HG03565 (cell line): ENCODE measurements around the gene SIGLEC9.

ENCODE experiments used
- ATAC-seq: cut with Tn5 transposase; IDR thresholded peaks from one replicate; pipeline ENCODE4 v1.9.1; 2021; ENCODE audit warnings: mild to moderate bottlenecking, moderate library complexity; ENCODE audit not compliant: unreplicated experiment

The SIGLEC9 gene

DNA sequence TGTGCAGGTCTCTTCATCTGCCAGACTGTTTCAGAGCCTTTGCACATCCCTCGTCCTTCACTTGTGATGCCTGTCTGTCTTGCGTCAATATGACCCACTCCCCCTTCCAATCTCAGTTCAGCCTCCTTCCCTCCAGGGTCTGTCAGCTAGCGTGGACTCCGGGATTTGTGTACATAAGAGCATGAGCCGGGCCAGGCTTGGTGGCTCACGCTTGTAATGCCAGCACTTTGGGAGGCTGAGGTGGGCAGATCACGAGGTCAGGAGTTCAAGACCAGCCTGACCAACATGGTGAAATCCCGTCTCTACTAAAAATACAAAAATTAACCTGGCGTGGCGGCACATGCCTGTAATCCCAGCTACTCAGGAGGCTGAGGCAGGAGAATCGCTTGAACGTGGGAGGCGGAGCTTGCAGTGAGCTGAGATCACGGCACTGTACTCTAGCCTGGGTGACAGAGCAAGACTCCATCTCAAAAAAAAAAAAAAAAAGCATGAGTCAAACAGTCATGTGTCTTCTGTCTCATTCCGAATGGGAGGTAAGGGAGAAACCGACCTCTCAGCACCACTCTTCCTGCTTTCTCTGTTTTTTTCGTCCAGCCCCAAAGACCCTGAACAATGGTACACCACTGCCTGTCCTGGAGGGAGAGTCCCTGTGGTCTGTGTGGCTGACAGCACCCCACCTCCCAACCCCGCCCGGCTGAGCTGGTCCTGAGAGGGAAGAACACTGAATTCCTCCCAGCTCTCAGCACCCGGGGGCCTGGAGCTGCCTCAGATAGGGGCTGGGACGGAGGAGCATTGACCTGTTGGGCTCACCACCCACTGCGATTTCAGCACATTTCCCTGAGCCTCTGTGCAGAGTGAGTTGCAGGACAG is 2.4 kb upstream of the SIGLEC9 start:
- ATAC-seq = no peak

DNA sequence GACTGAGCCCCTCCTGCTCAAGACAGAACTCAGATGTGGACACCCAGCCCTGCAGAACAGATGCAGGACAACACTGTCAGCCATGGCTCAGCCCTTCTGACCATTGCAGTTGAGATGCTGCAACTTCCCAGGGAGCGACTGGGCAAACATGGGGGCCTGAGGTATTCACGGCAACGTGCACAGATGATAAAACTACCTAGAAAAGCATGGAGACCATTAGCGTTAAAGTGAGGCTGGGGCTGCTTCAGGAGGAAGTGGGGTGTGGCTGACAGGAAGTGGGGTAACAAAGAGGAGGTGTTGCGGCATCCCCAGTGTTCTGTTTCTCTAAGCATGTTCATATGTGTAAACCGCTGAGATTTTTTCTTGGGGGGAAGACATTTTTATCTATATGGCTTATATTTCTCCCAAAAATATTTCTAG is 1.3 kb upstream of the SIGLEC9 start:
- ATAC-seq = no peak

DNA sequence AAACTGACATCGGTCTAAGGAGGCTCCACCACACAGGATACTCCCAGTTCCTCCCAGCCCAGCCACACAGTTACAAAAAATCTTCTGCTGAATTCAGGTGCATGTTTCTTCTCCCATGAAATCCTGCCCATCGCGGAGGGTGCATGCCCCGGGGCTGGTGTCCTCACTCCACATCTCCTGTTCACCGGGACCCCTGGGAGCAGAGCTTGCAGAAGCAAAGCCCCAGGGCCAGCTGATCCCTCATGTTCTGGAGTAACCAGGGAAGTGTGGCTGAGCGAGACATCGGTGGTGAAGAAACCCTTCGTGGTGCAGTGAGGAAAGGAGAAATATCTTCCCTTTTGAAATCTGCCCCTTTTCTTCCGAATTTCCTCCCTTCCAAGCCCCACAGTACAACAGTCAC is 904 bp upstream of the SIGLEC9 start:
- ATAC-seq = no peak

DNA sequence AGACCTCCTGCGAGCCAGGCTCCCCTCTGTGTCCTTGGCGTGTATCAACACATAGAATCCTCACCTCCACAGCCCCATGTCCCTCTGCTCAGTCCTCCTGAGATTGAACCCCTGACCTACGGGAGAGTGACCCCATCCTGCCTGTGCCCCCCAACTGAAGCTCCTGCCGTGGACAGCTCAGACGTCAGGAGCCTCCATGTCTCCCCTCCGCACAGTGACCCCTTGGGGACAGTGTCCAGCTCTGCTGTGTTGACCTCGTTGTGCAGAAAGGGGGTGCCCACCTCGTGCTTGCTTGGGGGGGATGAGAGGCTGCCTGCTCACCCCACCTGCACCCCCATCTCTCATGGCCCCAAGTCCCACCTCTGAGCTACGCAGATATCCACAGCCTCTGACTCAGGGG is 490 bp upstream of the SIGLEC9 start:
- ATAC-seq = no peak

DNA sequence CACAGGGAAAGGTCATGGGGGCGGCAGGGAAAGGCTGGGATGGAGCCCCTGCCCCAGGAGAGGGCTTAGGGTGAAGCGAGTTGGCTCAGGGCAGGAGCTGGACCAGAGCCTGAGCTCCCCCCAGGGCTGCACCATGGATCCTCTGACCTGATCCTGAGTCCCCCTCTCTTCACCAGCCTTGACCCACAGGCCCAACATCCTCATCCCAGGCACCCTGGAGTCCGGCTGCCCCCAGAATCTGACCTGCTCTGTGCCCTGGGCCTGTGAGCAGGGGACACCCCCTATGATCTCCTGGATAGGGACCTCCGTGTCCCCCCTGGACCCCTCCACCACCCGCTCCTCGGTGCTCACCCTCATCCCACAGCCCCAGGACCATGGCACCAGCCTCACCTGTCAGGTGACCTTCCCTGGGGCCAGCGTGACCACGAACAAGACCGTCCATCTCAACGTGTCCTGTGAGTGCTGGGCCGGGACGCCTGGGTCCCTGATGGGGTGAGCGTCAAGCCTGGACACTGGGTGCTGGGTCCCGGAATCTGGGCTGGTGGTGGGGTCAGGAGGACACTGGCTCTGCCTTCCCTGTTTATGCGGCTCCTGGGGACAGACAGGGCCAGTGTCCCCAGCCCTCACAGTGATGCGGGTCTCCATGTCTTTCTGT is 842 bp downstream of the SIGLEC9 start:
- ATAC-seq = no peak

DNA sequence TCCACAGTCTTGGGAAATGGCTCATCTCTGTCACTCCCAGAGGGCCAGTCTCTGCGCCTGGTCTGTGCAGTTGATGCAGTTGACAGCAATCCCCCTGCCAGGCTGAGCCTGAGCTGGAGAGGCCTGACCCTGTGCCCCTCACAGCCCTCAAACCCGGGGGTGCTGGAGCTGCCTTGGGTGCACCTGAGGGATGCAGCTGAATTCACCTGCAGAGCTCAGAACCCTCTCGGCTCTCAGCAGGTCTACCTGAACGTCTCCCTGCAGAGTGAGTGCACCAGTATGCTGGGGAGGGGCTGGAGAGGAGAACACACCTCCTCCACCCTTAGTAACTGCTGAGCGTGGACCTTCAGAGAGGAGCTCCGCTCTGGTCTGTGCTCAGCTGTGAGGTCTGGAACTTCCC is 2.3 kb downstream of the SIGLEC9 start:
- ATAC-seq = no peak

DNA sequence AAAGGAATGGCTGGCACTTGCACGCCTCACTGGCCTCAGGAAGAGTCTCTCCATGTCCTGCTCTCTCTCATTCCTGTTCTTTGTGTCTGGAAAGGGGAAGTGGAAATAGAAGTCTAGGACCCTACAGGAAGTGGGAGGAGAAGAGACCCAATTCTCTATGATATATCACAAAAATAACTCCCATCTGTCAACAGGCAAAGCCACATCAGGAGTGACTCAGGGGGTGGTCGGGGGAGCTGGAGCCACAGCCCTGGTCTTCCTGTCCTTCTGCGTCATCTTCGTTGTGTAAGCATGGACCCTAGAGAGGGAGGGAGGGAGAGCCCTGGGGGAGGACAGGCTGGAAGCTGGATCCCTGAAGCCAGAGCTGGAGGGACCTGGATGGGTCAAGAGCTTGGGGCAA is 3.0 kb downstream of the SIGLEC9 start:
- no peak for ATAC-seq

DNA sequence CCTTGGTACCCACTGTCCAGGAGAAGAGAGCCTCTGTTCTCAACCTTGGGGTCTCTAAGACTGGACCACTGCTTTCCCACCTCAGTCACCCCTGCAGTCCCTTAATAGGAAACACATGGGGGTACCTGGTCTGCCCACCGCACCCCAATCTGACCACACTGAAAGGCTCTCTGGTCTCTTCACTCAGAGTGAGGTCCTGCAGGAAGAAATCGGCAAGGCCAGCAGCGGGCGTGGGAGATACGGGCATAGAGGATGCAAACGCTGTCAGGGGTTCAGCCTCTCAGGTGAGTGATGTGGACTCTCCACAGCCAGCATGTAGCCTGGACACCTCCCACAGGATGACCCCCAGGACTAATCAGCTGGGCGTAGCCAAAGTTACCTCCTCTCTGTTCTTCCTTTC is 3.5 kb downstream of the SIGLEC9 start:
- no peak for ATAC-seq

DNA sequence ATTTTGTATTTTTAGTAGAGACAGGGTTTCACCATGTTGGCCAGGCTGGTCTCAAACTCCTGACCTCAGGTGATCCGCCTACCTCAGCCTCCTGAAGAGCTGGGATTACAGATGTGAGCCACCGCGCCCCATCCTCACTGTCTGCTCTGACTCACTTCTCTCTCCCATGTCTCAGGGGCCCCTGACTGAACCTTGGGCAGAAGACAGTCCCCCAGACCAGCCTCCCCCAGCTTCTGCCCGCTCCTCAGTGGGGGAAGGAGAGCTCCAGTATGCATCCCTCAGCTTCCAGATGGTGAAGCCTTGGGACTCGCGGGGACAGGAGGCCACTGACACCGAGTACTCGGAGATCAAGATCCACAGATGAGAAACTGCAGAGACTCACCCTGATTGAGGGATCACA is 5.0 kb downstream of the SIGLEC9 start:
- no peak for ATAC-seq

DNA sequence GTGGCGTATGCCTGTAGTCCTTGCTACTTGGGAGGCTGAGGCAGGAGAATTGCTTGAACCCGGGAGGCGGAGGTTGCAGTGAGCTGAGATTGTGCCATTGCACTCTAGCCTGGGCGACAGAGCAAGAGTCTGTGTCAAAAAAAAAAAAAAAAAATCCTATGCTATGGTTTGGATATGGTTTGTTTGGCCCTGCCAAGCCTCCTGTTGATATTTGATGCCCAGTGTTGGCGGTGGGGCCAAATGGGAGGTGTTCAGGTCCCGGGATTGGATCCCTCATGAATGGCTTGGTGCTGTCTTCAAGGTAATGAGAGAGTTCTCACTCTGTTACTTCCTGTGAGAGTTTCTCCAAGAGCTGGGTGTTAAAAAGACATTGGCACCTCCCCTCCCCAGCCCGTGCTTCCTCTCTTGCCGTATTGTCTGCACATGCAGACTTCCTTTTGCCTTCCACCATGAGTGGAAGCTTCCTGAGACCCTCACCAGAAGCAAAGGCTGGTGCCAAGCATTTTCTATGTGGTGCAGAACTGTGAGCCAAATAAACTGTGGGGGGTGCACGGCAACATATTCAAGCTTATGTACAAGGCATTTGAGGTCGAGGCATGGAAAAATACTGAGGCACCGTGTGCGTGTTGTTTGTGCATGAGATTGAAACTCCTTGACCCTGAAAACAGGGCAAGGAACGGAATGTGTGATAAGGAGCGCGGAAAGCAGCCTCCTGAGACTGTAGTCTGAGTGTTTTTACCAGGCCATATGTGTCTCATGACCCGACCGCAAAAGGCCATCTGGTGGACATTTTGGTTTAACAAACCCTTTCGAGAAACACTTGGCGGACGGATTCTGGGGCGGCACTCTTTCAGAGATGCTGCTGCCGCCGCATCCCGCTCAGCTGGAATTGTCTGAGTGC is 7.3 kb downstream of the SIGLEC9 start:
- ATAC-seq = no peak

DNA sequence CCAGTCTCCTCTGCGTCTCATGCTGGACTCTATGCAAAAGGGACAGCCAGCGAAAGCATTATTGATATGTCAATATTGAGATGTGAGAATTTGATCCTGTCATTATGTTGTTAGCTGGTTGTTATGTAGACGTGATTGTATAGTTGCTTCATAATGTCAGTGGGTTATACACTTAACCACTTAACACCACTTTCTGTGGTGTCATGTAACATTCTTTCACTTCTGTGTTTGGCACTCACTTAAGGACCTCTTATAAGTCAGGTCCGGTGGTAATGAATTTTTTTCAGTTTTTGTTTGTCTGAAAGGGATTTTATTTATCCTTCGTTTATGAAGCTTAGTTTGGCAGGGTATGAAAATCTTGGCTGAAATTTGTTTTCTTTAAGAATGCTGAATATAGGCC is 10.3 kb downstream of the SIGLEC9 start:
- no peak for ATAC-seq

DNA sequence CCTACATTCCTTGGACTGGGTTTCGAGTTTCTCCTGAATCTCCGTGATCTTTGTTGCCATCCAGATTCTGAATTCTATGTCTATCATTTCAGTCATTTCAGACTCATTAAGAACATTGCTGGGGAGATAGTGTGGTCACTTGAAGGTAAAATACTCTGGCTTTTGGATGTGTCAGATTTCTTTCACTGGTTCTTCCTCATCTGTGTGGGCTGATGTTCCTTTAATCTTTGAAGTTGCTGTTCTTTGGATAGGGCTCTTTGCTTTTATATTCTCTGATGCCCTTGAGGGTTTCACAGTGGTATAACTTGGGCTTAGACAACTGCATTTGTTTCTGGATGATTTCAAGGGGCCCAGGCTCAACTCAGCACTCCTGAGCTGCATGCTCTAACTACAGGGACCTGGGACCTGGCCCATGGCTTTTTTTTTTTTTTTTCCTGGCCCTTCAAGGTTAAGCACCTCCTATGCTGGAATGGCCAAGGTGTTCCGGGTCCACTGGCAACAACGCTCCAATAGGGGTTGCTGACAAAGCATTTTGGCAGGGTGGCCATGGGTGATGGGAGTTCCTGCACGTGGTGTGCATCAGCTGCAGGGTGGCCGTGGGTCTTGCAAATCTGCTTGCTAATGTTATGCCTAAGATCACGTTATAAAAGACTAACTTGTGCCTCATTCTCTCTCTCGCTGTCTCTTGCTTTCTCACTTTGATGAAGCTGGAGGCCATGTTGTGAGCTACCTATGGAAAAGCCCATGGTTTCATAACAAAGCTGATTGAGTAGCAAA is 11.5 kb downstream of the SIGLEC9 start:
- no peak for ATAC-seq

DNA sequence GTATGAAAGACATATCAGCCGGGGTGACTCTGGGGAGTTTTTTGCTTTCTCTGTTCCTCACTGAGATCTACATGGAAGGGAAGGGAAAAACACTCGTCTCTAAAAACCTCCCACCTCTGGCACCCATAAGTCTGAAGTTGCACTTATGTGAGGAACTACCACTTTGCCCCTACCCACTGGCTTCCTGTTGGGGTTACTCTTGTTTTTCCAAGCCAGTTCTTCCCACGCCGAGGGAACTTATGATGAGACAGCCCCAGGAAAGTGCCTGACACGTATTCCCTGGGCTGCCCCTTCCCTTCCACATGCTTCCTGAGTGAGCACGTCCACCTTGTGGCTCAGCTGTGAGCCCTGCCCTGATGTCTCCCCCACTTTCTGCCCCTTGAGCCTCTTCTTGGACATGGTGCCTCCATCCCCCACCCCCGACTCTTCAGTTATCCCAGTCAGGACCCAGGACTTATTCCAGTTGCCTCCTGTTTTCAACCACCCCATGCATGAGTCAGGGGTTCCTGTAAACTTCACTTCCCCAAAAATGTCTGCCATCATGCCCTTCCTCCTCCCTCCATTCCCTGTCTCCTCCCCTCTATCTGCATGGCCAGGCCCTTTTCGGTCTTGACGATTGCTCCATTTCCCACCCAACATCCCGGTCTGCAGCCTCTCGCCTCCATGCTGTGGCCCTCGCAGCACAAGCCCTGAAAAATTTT is 12.3 kb downstream of the SIGLEC9 start:
- ATAC-seq = no peak

DNA sequence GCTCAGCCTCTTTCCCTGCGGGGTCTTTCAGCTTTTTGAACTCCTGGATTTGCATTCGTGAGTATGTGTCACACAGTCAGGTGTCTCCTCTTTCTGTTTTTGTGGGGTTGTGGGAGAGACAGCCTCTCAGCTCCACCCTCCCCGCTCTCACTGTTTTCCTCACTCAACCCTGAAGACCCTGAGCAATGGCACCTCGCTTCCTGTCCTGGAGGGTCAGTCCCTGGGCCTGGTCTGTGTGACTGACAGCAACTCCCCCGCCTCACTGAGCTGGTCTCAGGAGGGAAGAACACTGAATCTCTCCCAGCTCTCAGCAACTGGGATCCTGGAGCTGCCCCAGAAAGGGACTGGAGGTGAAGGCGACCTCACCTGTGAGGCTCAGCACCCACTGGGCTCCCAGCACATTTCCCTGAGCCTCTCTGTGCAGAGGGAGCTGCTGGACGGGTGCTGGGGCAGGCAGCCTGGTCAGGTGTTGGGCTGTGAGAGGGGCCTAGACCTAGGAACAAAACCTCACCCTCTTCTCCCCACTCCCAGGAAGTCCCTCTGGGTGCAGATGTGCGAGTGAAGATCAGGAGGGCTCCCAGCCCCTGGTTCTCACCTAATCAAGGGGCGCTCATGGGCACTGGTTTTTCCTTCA is 13.2 kb downstream of the SIGLEC9 start:
- no peak for ATAC-seq

DNA sequence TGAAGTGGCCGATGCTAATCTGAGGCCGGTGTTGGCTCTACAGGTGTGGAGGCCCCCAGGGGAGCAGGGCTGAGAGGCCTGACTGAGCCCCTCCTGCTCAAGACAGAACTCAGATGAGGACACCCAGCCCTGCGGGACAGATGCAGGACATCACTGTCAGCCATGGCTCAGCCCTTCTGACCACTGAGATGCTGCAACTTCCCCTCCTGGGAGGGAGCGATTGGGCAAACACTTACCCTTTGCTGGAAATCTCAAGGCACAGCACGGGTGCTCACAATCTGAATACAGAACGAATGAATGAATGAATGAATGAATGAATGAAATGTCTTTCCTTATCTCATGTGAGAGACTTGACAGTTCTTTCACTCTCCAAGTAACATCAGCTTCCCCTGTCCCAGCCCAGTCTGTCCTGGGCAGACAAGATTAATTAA is 13.9 kb downstream of the SIGLEC9 start:
- ATAC-seq = no peak

DNA sequence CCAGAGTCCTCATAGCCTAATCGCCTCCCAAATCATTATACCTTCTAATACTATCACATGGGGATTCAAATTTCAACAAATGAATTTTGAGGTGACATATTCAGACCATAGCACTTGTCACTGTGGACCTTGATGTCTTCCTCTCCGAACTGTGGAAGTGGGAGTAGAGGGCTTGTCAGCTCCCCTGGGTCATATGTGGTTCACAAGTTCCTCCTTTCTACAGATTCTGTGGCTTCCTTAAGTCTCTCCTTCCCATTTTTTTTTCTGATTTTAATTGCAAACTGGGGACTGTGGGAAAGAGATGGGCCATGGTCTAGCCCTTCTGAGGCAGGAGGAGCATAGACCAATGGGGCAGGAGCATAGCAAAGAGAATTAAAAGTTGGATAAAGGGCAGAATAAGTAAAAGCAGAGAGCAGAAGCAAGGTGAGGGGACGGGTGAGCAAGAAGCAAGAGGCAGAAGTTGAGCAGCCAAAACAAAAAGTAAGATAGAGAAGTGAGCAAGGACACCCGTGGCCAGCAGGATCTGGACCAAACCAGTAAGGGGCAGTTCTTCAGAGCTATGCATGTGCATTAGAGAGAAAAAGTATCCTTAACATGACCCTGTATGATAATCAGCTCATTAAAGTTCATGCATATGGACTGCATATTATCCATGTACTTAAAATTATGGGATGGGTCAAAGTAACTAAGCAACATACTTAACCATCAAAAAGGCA is 14.8 kb downstream of the SIGLEC9 start:
- no peak for ATAC-seq

DNA sequence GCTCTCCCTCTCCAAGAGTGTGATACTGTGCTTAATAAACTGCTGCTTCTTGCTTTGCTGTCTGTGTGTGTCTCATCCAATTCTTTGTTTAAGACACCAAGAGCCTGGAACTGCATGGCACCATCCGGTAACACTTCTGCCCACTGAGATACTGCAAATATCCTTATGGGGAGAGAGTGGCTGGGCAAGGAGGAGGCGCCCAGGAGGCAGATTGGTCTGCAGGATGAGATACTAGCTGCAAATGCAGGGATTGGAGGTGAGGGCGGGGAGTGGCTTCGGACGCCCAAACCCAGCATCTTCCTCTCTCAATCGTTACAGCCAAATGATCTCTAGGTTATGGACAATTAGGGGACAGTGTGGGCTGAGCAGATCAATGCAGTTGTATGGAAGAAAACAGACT is 15.7 kb downstream of the SIGLEC9 start:
- ATAC-seq = no peak

DNA sequence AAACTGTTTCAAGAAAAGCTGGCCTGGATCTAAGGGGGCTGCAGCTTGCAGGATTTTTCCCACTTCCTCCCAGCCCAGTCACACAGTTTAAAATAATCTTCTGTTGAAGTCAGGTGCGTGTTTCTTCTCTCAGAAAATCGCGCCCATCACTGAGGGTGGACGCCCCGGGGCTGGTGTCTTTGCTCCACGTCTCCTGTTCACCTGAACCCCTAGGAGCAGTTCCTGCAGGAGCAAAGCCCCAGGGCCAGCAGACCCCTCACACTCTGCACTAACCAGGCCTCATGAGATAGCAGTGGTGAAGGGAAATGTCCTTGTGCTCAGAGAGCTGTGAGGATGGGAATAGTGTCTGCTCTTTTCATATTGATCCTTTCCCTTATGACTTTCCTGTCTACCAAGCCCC is 16.5 kb downstream of the SIGLEC9 start:
- no peak for ATAC-seq

DNA sequence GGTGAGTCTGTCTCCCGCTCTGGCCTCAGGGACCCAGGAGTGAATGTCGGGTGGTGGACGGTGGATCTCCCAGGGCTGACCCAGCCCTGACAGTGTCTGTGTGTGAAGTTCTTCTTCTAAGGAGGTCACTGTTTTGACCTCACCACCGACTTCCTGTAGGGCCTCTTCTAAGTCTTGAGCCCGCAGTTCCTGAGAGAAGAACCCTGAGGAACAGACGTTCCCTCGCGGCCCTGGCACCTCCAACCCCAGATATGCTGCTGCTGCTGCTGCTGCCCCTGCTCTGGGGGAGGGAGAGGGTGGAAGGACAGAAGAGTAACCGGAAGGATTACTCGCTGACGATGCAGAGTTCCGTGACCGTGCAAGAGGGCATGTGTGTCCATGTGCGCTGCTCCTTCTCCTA is 17.4 kb downstream of the SIGLEC9 start, which contains the start of gene SIGLEC7:
SIGLEC7 (plus strand) TSS at position 183 of the 400 bp plus-strand sequence; CDS start at position 252, 69 bp downstream.
- ATAC-seq = no peak
